Common myeloid progenitor, CD34-positive (primary cell): ENCODE results near the gene EVA1C.
"Not testable (repeated sequence)": the region's sequence is repeated elsewhere in the genome, so short reads cannot be mapped to it uniquely, and the experiment has no call there.

ENCODE experiments used
- CTCF ChIA-PET: fragments of 350-600 bp; sonication (Branson Sonifier 250); formaldehyde crosslinking; loops from one replicate; lab custom pipeline; 2021; ENCODE audit warnings: antibody characterized with exemption; lab: Charles Lee
- POLR2A ChIA-PET: fragments of 350-600 bp; sonication (Branson Sonifier 250); formaldehyde crosslinking; loops from one replicate; lab custom pipeline; 2021; ENCODE audit warnings: antibody characterized with exemption; lab: Charles Lee
- DNase-seq, 3 donors: peaks; one replicate each; pipeline versions ENCODE4 v3.0.0 to v3.0.0-alpha.2; 2013
- H3K27ac ChIP-seq, 2 experiments: 1 replicate in 1 of 2; 2 replicates in 1 of 2; pipeline ENCODE4 v1.7.0; 2013; ENCODE audit warnings: inconsistent platforms in 2 of 2, low read length in 2 of 2, mild to moderate bottlenecking in 2 of 2, low read depth in 1 of 2, moderate library complexity in 1 of 2; ENCODE audit not compliant: severe bottlenecking in 2 of 2, insufficient read depth in 1 of 2, poor library complexity in 1 of 2
- H3K27me3 ChIP-seq, 5 experiments: replicated peaks in 2 of 5; 1 replicate in 3 of 5; 2 replicates in 2 of 5; pipeline versions ENCODE4 v1.6.1 to v1.7.0; 2013; ENCODE audit warnings: low read length in 4 of 5, mild to moderate bottlenecking in 2 of 5, moderate library complexity in 2 of 5, inconsistent platforms in 1 of 5; ENCODE audit not compliant: insufficient read depth in 5 of 5, control insufficient read depth in 4 of 5
- H3K36me3 ChIP-seq, 4 experiments: 1 replicate in 2 of 4; 2 replicates in 2 of 4; pipeline versions ENCODE4 v1.6.1 to v1.7.0; 2013; ENCODE audit warnings: low read length in 3 of 4, control low read depth in 1 of 4, mild to moderate bottlenecking in 1 of 4; ENCODE audit not compliant: control insufficient read depth in 4 of 4, insufficient read depth in 4 of 4
- H3K4me1 ChIP-seq, 4 experiments: 1 replicate in 3 of 4; 2 replicates in 1 of 4; pipeline versions ENCODE4 v1.6.1 to v1.7.1; 2013; ENCODE audit warnings: low read length in 3 of 4, mild to moderate bottlenecking in 3 of 4, control low read depth in 1 of 4, inconsistent platforms in 1 of 4, moderate library complexity in 1 of 4; ENCODE audit not compliant: control insufficient read depth in 4 of 4, insufficient read depth in 4 of 4; ENCODE audit errors: control extremely low read depth in 1 of 4
- H3K4me3 ChIP-seq, 7 experiments: 1 replicate in 4 of 7; 2 replicates in 3 of 7; pipeline versions ENCODE4 v1.5.1 to v1.7.0; 2013; ENCODE audit warnings: mild to moderate bottlenecking in 7 of 7, low read length in 6 of 7, moderate library complexity in 6 of 7, inconsistent platforms in 2 of 7, low read depth in 2 of 7, control low read depth in 1 of 7; ENCODE audit not compliant: insufficient read depth in 4 of 7, control insufficient read depth in 1 of 7; ENCODE audit errors: extremely low read depth in 1 of 7
- H3K9me3 ChIP-seq, 5 experiments: 1 replicate in 4 of 5; 2 replicates in 1 of 5; pipeline versions ENCODE4 v1.6.1 to v1.7.1; 2013; ENCODE audit warnings: low read length in 4 of 5, mild to moderate bottlenecking in 2 of 5, inconsistent platforms in 1 of 5, low read depth in 1 of 5, moderate library complexity in 1 of 5; ENCODE audit not compliant: control insufficient read depth in 4 of 5, insufficient read depth in 2 of 5; ENCODE audit errors: control extremely low read depth in 1 of 5
- WGBS: methylation state at CpG from one replicate; pipeline ENCODE4 v1.1.5; 2013; ENCODE audit not compliant: insufficient coverage; 5-methylcytosine and 5-hydroxymethylcytosine counted together

The EVA1C gene

DNA sequence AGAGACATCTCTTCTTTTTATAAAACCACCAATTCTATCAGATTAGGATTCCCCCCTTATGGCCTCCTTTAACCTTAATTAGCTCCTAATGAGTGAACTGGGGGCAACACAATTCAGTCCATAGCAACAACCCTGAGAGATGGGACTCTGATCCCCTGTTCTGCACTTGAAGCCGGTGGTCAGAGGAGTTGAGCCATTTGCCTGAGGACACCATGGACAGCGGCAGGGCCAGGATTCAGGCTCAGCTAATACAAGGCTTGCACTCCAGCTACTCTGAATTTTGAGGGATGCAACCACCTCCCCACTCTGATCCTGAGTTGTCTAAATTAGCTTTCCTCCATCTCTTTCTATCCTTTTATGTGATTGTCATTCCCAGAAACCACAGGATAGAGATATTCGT is 93.3 kb downstream of the EVA1C start:
- POLR2A ChIA-PET, result not testable (repeated sequence)
- WGBS, result 100% methylated on average over 2 of the region's 3 CpGs
- CTCF ChIA-PET, result interaction anchor here (0.9 to 1.6 kb wide), 2 partner anchors 10 to 13 kb away, joined by 3 to 4 read pairs; no protein-coding TSS in a partner anchor

DNA sequence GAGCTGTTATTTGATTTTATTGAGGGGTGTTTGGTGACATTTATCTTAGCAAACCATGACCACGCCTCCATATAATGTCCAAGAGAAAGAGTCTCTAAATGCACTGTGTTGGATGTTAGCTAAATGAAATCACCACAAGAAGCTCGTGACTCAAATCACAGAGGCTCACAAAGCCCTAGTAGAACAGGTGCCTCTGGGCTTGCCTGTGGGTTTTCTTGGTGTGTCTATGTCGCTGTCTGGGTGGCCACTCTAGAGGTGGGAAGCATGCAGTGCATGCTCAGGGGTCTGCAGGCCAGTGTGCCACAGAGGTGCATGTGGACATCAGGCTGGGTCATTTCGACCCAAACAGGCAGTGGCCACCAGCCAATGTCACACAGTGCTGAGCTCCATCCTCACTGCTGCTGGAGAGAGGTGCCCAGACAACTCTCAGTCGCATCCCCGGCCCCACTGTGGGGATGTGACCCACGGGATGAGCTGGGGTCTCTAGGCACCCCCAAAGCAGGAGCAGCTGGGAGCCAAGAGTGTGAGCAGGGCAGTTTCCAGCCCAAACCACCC is 94.0 kb downstream of the EVA1C start:
- H3K36me3 ChIP-seq, H3K27me3 ChIP-seq, H3K9me3 ChIP-seq, H3K4me3 ChIP-seq, DNase-seq, H3K27ac ChIP-seq, H3K4me1 ChIP-seq, POLR2A ChIA-PET: not testable (repeated sequence)
- WGBS, result 100% methylated on average over 2 of the region's 7 CpGs
- CTCF ChIA-PET, result interaction anchor here (0.9 to 1.6 kb wide), 2 partner anchors 10 to 13 kb away, joined by 3 to 4 read pairs; no protein-coding TSS in a partner anchor

More for the DNA sequence above, 93.3 kb downstream of the EVA1C start:
- H3K27ac ChIP-seq, H3K4me3 ChIP-seq, DNase-seq, H3K9me3 ChIP-seq, H3K27me3 ChIP-seq, H3K4me1 ChIP-seq, H3K36me3 ChIP-seq: not testable (repeated sequence)

DNA sequence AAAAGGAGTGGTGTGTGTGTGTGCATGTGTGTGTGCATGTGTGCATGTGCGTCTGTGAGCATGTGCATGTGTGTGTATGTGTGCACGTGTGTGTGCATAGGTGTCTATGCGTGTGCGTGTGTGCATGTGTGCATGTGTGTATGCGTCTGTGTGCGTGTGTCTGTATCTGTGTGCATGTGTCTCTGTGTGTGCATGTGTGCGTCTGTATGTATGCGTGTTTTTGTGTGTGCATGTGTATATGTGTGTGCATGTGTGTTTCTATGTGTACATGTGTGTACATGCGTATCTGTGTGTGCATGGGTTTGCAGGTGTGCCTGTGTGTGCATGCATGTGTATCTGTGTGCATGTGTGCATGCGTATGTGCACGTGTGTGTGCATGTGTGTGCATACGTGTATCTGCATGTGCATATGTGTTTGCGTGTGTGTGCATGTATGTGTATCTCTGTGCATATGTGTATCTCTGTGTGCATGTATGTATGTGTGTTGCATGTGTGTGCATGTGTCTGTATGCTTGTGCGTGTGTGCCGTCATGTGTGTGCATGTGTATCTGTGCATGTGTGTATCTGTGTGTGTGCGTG is 94.9 kb downstream of the EVA1C start:
- Histone ChIP-seq H3K4me3 (no peak overlapping the region), H3K27ac (no peak overlapping the region), H3K27me3 (no peaks in the 10 kb centered on the region), H3K36me3 (peaks cover 0 to 8% (median 0%) of the 10 kb centered on the region in 4 experiments), H3K9me3 (no peaks in the 10 kb centered on the region), H3K4me1 (no peaks in the 10 kb centered on the region)
- ChIA-PET POLR2A (no interaction called here), CTCF (no interaction called here)
- WGBS, result 92% methylated on average over 14 of the region's 16 CpGs
- no peak for DNase-seq

DNA sequence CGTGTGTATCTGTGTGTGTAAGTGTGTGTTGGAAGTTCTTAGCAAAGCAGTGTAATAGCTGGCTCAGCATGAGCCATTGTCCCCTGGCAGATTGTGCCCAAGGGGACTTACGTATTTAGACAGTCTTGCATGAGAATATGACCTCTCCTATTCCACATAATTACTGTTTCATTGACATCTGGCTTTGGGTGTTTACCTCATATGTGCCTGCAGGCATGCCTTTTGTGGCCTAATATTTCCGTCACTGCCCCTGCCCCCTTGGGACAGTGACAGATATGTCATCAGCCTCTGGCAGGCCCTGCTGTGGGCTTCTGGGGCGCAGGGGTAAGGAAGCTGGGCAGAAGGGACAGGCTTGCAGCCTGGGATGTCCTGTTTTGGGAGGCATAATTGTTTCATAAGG is 95.5 kb downstream of the EVA1C start:
- 88% methylated on average over 2 of the region's 4 CpGs for WGBS
- H3K27ac ChIP-seq, POLR2A ChIA-PET, H3K4me1 ChIP-seq, H3K9me3 ChIP-seq, H3K4me3 ChIP-seq, H3K27me3 ChIP-seq, DNase-seq, H3K36me3 ChIP-seq: not testable (repeated sequence)
- CTCF ChIA-PET, result interaction anchor here (1.1 kb wide), 1 partner anchor 133 kb away, joined by 3 read pairs; no protein-coding TSS in a partner anchor

DNA sequence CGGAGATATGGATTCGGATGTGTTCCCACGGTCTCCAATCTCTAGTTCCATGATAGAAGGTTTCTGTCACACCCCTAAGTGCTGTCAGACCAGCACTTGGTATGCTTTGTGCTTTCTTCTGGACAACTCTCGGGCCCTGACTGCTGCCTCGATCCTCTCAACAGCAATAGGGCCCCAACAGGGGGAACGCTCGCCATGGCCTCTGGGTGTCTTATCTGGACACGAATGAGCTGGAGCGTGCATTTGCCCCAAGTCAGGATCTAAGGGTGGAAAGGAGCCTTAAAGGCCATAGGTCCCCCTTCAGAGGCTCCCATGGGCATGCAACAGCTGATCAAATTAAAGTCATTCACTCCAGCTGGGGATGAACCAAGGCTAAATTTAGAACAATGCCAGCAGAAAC is 96.1 kb downstream of the EVA1C start:
- CTCF ChIA-PET, result interaction anchor here (1.1 kb wide), 1 partner anchor 134 kb away, joined by 3 read pairs; no protein-coding TSS in a partner anchor
- no peaks in the 10 kb centered on the region for H3K27me3 ChIP-seq
- POLR2A ChIA-PET, result no interaction called here
- H3K4me1 ChIP-seq, result no peaks in the 10 kb centered on the region
- H3K9me3 ChIP-seq, result no peaks in the 10 kb centered on the region
- no peak overlapping the region for H3K27ac ChIP-seq
- DNase-seq, result no peak
- H3K4me3 ChIP-seq, result no peak overlapping the region
- WGBS, result 100% methylated on average over 8 of the region's 9 CpGs
- peaks cover 0 to 8% (median 0%) of the 10 kb centered on the region in 4 experiments for H3K36me3 ChIP-seq

DNA sequence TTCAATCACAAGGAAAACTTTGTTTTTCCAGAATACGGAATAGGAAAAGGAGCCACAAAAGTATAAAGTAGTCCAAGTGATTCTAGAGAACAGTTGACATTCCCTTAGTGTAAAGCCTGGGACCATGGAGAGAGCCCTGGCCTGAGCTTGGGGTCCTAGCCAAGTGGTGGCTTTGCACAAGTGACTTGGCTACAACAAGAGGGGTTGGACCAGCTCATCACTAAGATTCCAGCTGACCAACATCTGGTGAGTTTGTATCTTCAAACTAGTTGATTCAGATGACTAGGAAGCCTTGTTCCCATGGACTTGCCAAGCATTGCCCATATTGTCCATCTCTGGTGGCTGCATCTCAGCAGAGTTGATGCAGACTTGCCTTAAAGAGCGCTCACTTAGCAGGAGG is 96.5 kb downstream of the EVA1C start:
- H3K27ac ChIP-seq, H3K4me1 ChIP-seq, H3K36me3 ChIP-seq, H3K27me3 ChIP-seq, DNase-seq, H3K9me3 ChIP-seq, H3K4me3 ChIP-seq, POLR2A ChIA-PET: not testable (repeated sequence)
- WGBS, result 94% methylated on average over 2 of the region's 2 CpGs
- CTCF ChIA-PET, result interaction anchor here (1.1 kb wide), 1 partner anchor 134 kb away, joined by 3 read pairs; no protein-coding TSS in a partner anchor

DNA sequence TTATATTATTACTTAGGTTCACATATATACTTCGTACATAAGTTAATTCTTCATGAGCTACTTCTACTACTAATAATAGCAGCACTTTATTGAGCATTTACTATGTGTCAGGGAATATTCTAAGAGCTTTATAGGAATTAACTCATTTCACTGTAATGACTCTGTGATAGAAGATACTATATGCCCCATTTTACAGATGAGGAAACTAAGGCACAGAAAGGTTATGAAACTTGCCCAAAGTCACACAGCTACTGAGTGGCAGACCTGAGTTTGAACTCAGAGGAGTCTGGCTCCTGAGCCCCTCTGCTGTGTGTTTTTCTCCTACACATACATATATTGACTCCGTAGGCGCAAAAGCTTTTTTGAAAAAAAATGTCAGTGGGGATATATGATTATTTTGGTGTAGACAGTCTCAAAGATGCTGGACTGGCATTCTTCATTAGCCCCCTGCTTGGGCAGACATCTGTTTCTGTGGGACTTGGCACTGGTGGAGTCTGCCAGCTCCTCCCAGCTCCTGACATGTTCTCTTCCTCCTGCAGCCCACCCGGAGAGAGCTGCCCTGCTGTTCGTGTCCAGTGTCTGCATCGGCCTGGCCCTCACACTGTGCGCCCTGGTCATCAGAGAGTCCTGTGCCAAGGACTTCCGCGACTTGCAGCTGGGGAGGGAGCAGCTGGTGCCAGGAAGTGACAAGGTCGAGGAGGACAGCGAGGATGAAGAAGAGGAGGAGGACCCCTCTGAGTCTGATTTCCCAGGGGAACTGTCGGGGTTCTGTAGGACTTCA is 102.0 kb downstream of the EVA1C start:
- no peak for DNase-seq
- Histone ChIP-seq H3K9me3 (peaks cover 0 to 6% (median 2%) of the 10 kb centered on the region in 5 experiments), H3K27me3 (no peaks in the 10 kb centered on the region), H3K4me1 (peaks cover 0 to 8% (median 3%) of the 10 kb centered on the region in 4 experiments), H3K27ac (no peak overlapping the region), H3K36me3 (no peaks in the 10 kb centered on the region), H3K4me3 (no peak overlapping the region)
- WGBS, result 95% methylated on average over 6 of the region's 12 CpGs
- ChIA-PET POLR2A (no interaction called here), CTCF (interaction anchor here (0.6 to 2.1 kb wide), 2 partner anchors 11 to 25 kb away, joined by 3 to 6 read pairs; no protein-coding TSS in a partner anchor)
